Rectal smooth muscle tissue (tissue), 1 donor: ENCODE results near the gene GFRA4.
"Not testable (repeated sequence)": the region's sequence is repeated elsewhere in the genome, so short reads cannot be mapped to it uniquely, and the experiment has no call there.

ENCODE experiments used
- H3K27ac ChIP-seq: one replicate; pipeline ENCODE4 v1.7.0; 2013; ENCODE audit warnings: low read depth, low read length, inconsistent platforms
- H3K27me3 ChIP-seq: one replicate; pipeline ENCODE4 v1.7.0; 2013; ENCODE audit warnings: low read length; ENCODE audit not compliant: control insufficient read depth, insufficient read depth
- H3K36me3 ChIP-seq: one replicate; pipeline ENCODE4 v1.7.0; 2013; ENCODE audit warnings: low read length; ENCODE audit not compliant: control insufficient read depth, insufficient read depth
- H3K4me1 ChIP-seq: one replicate; pipeline ENCODE4 v1.7.0; 2013; ENCODE audit warnings: low read length; ENCODE audit not compliant: control insufficient read depth, insufficient read depth
- H3K4me3 ChIP-seq: one replicate; pipeline ENCODE4 v1.7.0; 2013; ENCODE audit warnings: low read length
- H3K9ac ChIP-seq: one replicate; pipeline ENCODE4 v1.7.0; 2013; ENCODE audit warnings: low read length

Gene GFRA4

DNA sequence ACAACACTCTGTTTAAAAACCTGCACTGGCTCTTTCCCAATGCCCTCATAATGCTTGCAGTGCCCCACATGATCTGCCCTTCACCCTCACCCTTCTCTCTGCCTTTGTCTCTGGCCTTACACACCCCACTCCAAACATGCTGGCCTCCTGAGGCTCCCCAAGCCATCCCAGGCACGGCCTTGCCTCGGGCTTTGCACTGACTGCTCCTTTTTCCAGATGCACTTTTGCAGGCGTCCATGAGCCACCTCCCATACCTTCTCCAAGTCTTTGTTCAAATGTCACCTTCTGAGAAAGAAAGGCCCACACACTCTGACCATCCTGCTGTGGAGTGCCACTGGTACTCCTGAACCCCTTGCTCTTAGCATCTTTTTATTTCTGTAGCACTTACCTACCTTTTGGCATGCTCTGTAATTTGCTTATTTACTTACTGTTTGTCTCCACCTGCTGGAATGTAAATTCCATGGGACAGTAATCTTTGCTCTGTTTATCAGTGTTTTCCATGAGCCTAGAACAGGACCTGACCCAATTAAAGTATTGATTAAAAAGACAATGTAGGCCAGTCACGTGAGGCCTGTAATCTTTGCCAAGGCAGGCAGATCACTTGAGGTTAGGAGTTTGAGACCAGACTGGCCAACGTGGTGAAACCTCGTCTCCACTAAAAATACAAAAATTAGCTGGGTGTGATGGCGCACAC is 30.7 kb downstream of the GFRA4 start:
- Histone ChIP-seq H3K27ac (no peak overlapping the region), H3K36me3 (peaks cover 4% of the 10 kb centered on the region), H3K27me3 (no peaks in the 10 kb centered on the region)

DNA sequence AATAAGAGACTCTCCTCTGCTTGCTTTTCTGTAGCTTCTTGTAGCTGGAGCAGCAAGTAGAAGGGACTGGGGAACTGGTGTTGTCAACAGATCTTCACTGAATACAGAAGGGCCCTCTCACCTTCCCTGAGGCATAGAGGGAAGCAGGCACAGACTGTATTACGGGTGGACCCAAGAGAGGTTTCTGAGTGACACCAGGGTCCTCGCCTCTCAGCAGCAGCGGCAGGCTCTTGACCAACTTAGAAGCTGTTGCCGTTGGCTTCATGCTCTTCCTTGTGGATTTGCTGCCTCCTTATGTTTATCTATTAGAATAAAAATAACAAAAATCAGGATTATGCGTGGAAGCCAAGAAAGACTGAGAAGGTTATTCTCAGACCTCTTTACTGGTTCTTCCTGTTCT is 31.7 kb downstream of the GFRA4 start:
- Histone ChIP-seq H3K27ac (no peak overlapping the region), H3K4me1 (no peaks in the 10 kb centered on the region), H3K9ac (no peak overlapping the region), H3K4me3 (no peak overlapping the region), H3K27me3 (no peaks in the 10 kb centered on the region), H3K36me3 (peaks cover 4% of the 10 kb centered on the region)

More for the DNA sequence above, 30.7 kb downstream of the GFRA4 start:
- Histone ChIP-seq H3K4me1 (no peaks in the 10 kb centered on the region), H3K4me3 (no peak overlapping the region), H3K9ac (no peak overlapping the region)

DNA sequence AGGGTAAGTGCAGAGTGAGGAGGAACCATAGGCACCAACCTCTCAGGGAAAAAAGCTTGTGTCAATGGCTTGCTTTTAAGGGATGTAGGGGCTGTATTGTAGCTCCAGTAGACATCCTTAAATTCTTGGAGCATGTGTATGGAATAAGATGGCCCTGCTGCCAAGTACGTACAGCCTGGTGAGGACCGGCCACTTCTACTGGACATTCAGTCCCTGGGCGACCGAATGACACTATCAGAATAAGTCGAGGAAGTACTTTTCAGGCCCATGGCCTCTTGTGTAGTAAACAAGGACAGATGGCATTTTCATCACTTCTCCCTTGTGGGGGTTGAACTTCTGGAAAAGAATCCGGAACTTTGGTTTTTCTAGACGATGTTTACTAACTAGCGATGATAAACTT is 32.8 kb downstream of the GFRA4 start:
- Histone ChIP-seq H3K27ac (no peak overlapping the region), H3K9ac (no peak overlapping the region), H3K4me3 (no peak overlapping the region), H3K36me3 (peaks cover 4% of the 10 kb centered on the region), H3K27me3 (no peaks in the 10 kb centered on the region), H3K4me1 (no peaks in the 10 kb centered on the region)

DNA sequence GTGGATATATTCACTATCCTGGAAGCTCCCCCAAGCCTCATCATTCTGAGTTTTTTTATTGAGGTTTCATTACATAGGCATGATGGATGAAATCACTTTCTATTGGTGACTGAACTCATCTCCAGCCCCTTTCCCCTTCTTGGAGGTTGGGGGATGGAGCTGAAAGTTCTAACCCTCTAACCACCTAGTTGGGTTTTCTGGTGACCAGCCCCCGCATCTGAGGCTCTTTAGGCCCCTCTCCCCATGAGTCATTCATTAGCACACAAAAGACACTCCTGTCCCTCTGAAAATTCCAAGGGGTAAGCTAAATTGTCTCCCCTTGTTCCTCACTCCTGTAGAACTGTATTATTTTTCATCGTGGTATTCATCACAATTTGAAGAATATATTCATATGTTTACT is 33.3 kb downstream of the GFRA4 start:
- Histone ChIP-seq H3K36me3 (peaks cover 4% of the 10 kb centered on the region), H3K4me3 (no peak overlapping the region), H3K27ac (no peak overlapping the region), H3K4me1 (no peaks in the 10 kb centered on the region), H3K9ac (no peak overlapping the region), H3K27me3 (no peaks in the 10 kb centered on the region)

DNA sequence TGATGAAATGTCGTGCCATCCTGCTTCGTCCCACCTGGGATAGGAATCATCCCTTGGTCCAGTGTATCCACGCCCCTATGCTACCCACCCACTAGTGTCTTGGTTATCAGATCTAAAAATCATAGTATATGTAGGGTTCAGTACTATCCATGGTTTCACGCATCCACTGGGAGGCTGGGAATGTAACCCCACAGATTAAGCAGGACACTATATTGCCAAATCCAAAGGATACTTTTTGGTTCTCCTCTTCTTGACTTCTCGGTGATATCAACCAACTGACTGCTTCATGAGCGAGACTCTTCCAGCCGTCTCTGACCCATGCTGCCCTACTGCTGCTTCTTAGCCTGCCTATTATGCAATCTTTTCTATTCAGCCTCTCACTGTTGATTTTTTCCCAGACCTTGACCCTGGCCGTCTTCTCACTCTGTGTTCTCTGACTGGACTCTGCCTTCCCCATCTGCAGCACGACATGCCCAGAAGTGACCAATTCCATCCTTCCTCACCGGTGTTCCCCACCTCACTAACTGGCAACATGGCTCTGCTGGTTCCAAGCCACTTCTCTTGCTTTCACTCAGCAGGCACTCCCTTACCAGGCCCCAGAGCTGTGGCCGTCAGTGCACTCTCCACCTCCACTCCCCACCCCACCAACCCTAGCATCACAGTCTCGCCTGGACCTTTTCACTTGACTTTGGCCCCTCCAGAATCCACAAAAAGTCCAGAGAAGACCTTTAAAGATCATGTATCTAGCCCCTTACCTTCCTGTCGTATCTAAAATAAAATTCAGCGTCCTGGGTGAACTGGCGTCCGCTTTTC is 34.5 kb downstream of the GFRA4 start:
- no peak overlapping the region for H3K27ac ChIP-seq
- H3K4me1 ChIP-seq: no peaks in the 10 kb centered on the region
- no peaks in the 10 kb centered on the region for H3K27me3 ChIP-seq
- H3K36me3 ChIP-seq: no peaks in the 10 kb centered on the region
- no peak overlapping the region for H3K9ac ChIP-seq
- H3K4me3 ChIP-seq: no peak overlapping the region

DNA sequence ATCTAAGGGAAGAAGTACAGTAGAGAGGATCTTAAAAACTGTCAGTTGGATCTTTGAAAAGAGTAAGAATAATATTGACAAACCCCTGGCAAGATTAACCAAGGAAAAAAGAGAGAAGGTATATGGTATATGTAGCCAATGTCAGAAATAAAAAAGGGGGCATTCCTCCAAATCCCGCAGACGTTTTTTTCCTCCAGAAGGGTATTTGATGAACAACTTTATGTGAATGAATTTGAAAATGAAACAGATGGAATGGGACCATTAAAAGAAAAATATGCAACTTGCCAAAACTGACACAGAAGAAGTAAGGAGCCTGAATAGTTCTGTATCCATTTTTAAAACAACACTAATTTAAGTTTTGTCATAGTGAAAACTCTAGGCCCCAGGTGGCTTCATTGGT is 35.7 kb downstream of the GFRA4 start:
- Histone ChIP-seq H3K36me3 (no peaks in the 10 kb centered on the region), H3K27ac (no peak overlapping the region), H3K4me1 (no peaks in the 10 kb centered on the region), H3K27me3 (no peaks in the 10 kb centered on the region), H3K4me3 (no peak overlapping the region), H3K9ac (no peak overlapping the region)

DNA sequence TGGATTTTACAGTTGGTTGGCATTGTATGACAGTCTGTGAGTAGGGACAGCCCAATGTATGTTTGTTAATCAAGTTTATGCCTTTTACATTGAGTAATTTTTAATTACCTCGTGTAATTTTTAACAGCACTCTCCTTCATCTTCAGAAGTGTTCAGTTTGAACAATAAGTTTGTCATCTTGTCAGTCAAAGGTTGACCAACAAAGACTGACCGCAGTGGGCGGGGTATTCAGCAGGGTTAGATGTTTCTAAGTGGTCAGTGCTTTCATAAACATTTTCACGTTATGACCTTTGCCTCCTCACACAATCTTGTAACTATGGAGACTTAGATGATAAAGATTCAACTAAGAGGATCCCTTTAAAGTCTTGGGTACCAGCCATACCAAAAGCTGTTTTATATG is 40.8 kb downstream of the GFRA4 start:
- H3K4me3 ChIP-seq: no peak overlapping the region
- H3K36me3 ChIP-seq: no peaks in the 10 kb centered on the region
- H3K27ac ChIP-seq: no peak overlapping the region
- no peaks in the 10 kb centered on the region for H3K27me3 ChIP-seq
- no peak overlapping the region for H3K9ac ChIP-seq
- no peaks in the 10 kb centered on the region for H3K4me1 ChIP-seq

DNA sequence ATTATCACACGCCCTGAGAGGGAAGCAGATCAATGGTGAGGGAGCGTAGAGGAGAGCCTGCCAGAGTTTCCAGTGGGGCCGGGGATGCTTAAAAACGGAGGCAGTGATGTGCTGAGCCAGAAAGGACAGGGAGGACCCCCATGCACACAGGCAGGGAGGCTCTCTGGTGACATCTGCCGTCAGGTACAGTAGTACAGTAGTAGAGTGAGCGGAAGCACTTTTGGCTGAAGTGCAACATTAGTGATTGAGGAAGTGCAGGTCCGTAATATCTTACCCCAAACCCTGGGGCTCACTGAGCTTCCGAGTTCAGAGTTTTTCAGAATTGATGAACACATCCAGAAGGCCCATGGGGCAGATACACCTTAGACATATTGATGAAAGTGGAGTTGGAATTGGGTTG is 42.1 kb downstream of the GFRA4 start:
- H3K4me1 ChIP-seq: no peaks in the 10 kb centered on the region
- H3K27ac ChIP-seq: no peak overlapping the region
- H3K9ac ChIP-seq: no peak overlapping the region
- H3K4me3 ChIP-seq: no peak overlapping the region
- H3K27me3 ChIP-seq: no peaks in the 10 kb centered on the region
- no peaks in the 10 kb centered on the region for H3K36me3 ChIP-seq

DNA sequence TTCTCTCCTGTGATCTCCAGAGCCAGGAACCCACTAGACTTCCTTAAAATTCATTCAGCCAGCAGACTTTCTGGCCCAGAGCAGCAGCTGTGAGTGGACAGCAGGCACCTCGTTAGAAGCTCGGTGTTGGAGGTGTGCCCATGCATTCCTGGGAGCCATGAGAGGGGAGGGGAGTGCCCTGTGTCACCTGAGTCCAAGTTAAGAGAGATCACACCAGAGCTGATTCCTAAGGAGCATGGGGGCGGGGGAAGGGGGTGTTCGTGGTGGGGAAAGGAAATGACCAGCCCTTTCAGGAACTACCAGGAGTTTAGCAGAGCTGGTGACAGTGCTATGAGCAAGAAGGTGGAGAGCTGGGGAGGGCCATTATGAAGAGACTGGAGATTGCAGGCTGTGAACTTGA is 46.9 kb downstream of the GFRA4 start:
- Histone ChIP-seq H3K4me1 (no peaks in the 10 kb centered on the region), H3K27me3 (no peaks in the 10 kb centered on the region), H3K4me3 (no peak overlapping the region), H3K9ac (no peak overlapping the region), H3K27ac (no peak overlapping the region), H3K36me3 (no peaks in the 10 kb centered on the region)

DNA sequence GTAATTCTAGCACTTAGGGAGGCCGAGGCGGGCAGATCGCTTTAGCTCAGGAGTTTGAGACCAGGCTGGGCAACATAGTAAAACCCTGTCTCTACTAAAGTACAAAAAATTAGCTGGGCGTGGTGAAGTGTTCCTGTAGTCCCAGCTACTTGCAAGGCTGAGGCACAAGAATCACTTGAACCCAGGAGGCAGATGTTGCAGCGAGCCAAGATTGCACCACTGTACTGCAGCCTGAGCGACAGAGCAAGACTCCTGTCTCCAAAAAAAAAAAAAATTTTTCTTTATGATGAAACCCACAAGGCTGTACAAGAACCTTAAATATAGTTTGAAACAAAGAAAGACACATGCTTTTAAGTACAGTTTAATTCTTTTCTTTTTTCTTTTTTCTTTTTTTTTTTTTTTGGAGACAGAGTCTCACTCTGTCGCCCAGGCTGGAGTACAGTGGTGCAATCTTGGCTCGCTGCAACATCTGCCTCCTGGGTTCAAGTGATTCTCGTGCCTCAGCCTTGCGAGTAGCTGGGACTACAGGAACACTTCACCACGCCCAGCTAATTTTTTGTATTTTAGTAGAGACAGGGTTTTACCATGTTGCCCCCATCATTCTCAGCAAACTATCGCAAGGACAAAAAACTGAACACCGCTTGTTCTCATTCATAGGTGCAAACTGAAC is 47.9 kb downstream of the GFRA4 start:
- H3K27ac ChIP-seq, H3K4me3 ChIP-seq, H3K27me3 ChIP-seq, H3K9ac ChIP-seq, H3K4me1 ChIP-seq, H3K36me3 ChIP-seq: not testable (repeated sequence)

DNA sequence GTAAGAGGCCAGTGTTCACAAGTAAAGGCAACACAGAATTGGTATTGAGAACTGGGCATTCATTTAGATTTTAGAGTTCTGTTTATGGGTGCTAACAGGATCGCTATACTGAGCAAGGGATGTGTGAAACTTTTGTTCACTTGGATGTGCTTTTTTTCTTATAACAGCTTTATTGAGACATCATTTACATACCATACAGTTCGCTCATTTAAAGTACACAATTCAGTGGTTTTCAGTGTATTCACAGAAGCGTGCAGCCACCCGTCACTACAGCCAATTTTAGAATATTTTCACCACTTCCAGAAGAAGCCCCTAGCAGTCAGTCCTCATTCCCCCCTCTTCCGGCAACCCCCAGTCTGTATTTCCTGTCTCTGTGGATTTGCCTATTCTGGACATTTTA is 48.7 kb downstream of the GFRA4 start:
- no peaks in the 10 kb centered on the region for H3K36me3 ChIP-seq
- no peaks in the 10 kb centered on the region for H3K27me3 ChIP-seq
- H3K4me3 ChIP-seq: no peak overlapping the region
- no peak overlapping the region for H3K27ac ChIP-seq
- no peaks in the 10 kb centered on the region for H3K4me1 ChIP-seq
- no peak overlapping the region for H3K9ac ChIP-seq

DNA sequence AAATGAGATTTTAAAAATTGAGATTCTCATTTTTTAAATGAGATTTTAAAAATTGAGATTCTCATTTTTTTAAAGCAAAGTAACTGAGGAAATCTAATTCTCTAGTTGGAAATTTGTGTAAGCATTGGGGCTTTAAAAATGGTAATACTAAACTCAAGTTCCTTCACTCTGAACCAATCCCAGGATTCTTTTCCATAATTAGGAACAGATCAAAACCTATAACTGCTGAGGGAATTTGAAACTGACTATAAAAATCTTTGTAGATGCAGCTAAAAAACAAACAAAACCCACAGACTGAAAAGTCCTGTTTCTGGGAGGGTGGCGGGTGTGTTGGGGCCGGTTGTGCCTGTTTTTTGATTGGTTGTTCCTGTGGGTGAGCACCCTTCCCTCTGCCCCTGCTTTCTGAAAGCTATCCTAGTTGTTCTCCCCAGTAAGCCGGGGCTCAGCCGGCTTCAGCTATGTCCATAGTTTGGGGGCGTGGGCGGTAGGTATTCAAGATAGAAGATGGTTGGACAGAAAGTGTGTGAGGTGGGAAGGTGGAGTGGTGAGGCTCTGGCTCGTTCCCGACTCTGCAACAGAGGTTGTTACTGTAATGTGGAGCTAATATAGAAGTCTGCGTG is 49.3 kb downstream of the GFRA4 start:
- Histone ChIP-seq H3K4me1 (no peaks in the 10 kb centered on the region), H3K27me3 (no peaks in the 10 kb centered on the region), H3K4me3 (no peak overlapping the region), H3K9ac (no peak overlapping the region), H3K36me3 (no peaks in the 10 kb centered on the region), H3K27ac (no peak overlapping the region)
